Gastroesophageal sphincter (tissue), 4 donors: ENCODE results near the gene DDX42. TPM values are rescaled to one million over a fixed set of nuclear protein-coding genes. Genes with fewer than 3 reads are reported as not detected.

ENCODE experiments used
- ATAC-seq: fragments of 150-250 bp; one replicate; pipeline ENCODE4 v1.9.1; 2016; ENCODE audit warnings: mild to moderate bottlenecking, moderate library complexity
- H3K27ac ChIP-seq, 4 donors: fragments of 200-600 bp; sonication (generic) in 3 of 4; 1 replicate in 3 of 4; 2 replicates in 1 of 4; pipeline ENCODE4 v1.5.1; 2016 to 2019
- H3K27me3 ChIP-seq: fragments of 200-600 bp; sonication (generic); one replicate; pipeline ENCODE4 v1.5.1; 2019
- H3K36me3 ChIP-seq, 2 donors: fragments of 200-600 bp; sonication (generic); one replicate each; pipeline ENCODE4 v1.5.1; 2019; ENCODE audit warnings: control low read depth in 1 of 2
- H3K4me1 ChIP-seq, 3 donors: fragments of 200-600 bp; sonication (generic); 1 replicate in 2 of 3; 2 replicates in 1 of 3; pipeline ENCODE4 v1.5.1; 2016 to 2019; ENCODE audit warnings: control low read depth in 2 of 3
- H3K4me3 ChIP-seq, 2 donors: fragments of 200-600 bp; sonication (generic); one replicate each; pipeline ENCODE4 v1.5.1; 2019; ENCODE audit warnings: mild to moderate bottlenecking in 1 of 2, moderate library complexity in 1 of 2
- H3K9me3 ChIP-seq, 3 donors: fragments of 200-600 bp; sonication (generic); one replicate each; pipeline ENCODE4 v1.5.1; 2017 to 2019; ENCODE audit warnings: control low read depth in 2 of 3
- EP300 ChIP-seq: sonication (generic); formaldehyde crosslinking; IDR thresholded peaks from one replicate; pipeline ENCODE4 v1.6.1; 2017; ENCODE audit warnings: antibody characterized with exemption, mild to moderate bottlenecking
- POLR2A ChIP-seq, 2 donors: fragments of 450-650 bp; IDR thresholded peaks; one replicate each; pipeline ENCODE4 v1.6.1; 2017; ENCODE audit warnings: antibody characterized with exemption in 2 of 2, mild to moderate bottlenecking in 2 of 2, moderate library complexity in 1 of 2
- POLR2AphosphoS5 ChIP-seq: sonication (generic); formaldehyde crosslinking; IDR thresholded peaks from one replicate; pipeline ENCODE4 v1.6.1; 2017; ENCODE audit warnings: antibody characterized with exemption
- WGBS, 2 donors: methylation state at CpG; one replicate each; pipeline ENCODE4 v1.1.5; 2018; ENCODE audit warnings: low coverage in 1 of 2; 5-methylcytosine and 5-hydroxymethylcytosine counted together
- total RNA-seq, 4 donors: library from RNA; depleted of rRNA; stranded (reverse); fragments of >200 nt; gene quantifications; one replicate each; pipeline ENCODE4 v1.1.0, GENCODE V29; 2016
- TF ChIP-seq, protein P1 (sequence below), 4 experiments: fragments of 200-600 bp in 2 of 4; fragments of 450-650 bp in 2 of 4; sonication (generic) in 1 of 4; IDR thresholded peaks; one replicate each; pipeline ENCODE4 v1.5.1; 2017 to 2019; ENCODE audit warnings: antibody characterized with exemption in 4 of 4, mild to moderate bottlenecking in 2 of 4, moderate library complexity in 2 of 4

DDX42 gene
- total RNA-seq, 4 donors from 2014 or later, result 66.6 to 126 (median 98.8) TPM

GRCh38 chr17:63820963-63821561, 47.1 kb downstream of the DDX42 start:
- no peak for ATAC-seq
- Histone ChIP-seq H3K4me1 (peaks cover 0 to 17% (median 5%) of the 10 kb centered on the region in 3 donors), H3K9me3 (no peaks in the 10 kb centered on the region), H3K27ac (peak overlapping the region in 1 of 4 donors; percentile 16), H3K36me3 (peaks cover 1 to 97% of the 10 kb centered on the region in 2 donors), H3K27me3 (no peaks in the 10 kb centered on the region), H3K4me3 (no peak overlapping the region)
- WGBS, 2 donors, result 88 to 89% methylated on average over 8 to 9 of the region's 10 CpGs
- TF ChIP-seq POLR2A (IDR thresholded peaks at IDR 0.05), result no peak
- no peak for TF ChIP-seq POLR2AphosphoS5
- TF ChIP-seq, protein P1, sequence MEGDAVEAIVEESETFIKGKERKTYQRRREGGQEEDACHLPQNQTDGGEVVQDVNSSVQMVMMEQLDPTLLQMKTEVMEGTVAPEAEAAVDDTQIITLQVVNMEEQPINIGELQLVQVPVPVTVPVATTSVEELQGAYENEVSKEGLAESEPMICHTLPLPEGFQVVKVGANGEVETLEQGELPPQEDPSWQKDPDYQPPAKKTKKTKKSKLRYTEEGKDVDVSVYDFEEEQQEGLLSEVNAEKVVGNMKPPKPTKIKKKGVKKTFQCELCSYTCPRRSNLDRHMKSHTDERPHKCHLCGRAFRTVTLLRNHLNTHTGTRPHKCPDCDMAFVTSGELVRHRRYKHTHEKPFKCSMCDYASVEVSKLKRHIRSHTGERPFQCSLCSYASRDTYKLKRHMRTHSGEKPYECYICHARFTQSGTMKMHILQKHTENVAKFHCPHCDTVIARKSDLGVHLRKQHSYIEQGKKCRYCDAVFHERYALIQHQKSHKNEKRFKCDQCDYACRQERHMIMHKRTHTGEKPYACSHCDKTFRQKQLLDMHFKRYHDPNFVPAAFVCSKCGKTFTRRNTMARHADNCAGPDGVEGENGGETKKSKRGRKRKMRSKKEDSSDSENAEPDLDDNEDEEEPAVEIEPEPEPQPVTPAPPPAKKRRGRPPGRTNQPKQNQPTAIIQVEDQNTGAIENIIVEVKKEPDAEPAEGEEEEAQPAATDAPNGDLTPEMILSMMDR (IDR thresholded peaks at IDR 0.05), result no peak
- no peak for TF ChIP-seq EP300

- Histone ChIP-seq H3K27me3 (no peaks in the 10 kb centered on the region), H3K27ac (peak overlapping the region in 1 of 4 donors; percentile 16), H3K9me3 (no peaks in the 10 kb centered on the region), H3K4me1 (peaks cover 0 to 22% (median 8%) of the 10 kb centered on the region in 3 donors), H3K36me3 (peaks cover 0 to 90% of the 10 kb centered on the region in 2 donors), H3K4me3 (no peak overlapping the region)
- ATAC-seq, result no peak
- 70 to 77% methylated on average over 4 to 6 of the region's 6 CpGs for WGBS, 2 donors
- TF ChIP-seq POLR2A (IDR thresholded peaks at IDR 0.05), result no peak
- TF ChIP-seq, protein P1 (IDR thresholded peaks at IDR 0.05), result no peak
- TF ChIP-seq EP300, result no peak
- TF ChIP-seq POLR2AphosphoS5, result no peak
Measured at GRCh38 chr17:63821804-63822203, 47.8 kb downstream of the DDX42 start.

DNA sequence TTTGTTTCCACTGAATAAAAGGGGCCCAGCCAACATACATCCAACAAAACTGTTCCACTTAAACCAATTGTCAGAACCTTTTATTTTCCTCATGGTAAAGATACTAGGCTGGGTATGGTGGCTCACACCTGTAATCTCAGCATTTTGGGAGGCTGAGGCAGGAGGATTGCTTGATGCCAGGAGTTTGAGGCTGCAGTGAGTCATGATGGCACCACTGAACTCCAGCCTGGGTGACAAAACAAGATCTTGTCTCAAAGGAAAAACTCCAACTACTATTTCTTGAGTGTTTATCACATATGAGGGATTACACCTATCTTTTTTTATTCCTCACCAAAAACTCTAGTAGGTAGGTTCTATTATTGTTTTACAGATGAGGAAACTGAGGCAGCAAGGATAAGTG, 48.6 kb downstream of the DDX42 start:
- Histone ChIP-seq H3K4me3 (no peak overlapping the region), H3K4me1 (peaks cover 0 to 22% (median 8%) of the 10 kb centered on the region in 3 donors), H3K36me3 (peaks cover 0 to 82% of the 10 kb centered on the region in 2 donors), H3K27ac (no peak overlapping the region), H3K27me3 (no peaks in the 10 kb centered on the region), H3K9me3 (no peaks in the 10 kb centered on the region)
- no peak for ATAC-seq
- TF ChIP-seq EP300, result no peak
- no peak for TF ChIP-seq POLR2A (IDR thresholded peaks at IDR 0.05)
- TF ChIP-seq, protein P1 (IDR thresholded peaks at IDR 0.05), result no peak
- TF ChIP-seq POLR2AphosphoS5, result no peak

GRCh38 chr17:63823659-63824331, 49.8 kb downstream of the DDX42 start:
- H3K36me3 ChIP-seq, result peaks cover 0 to 70% of the 10 kb centered on the region in 2 donors
- 89 to 100% methylated on average over 2 to 12 of the region's 13 CpGs for WGBS, 2 donors
- peak overlapping the region in 2 of 4 donors; percentile 30 to 89 for H3K27ac ChIP-seq
- no peak overlapping the region for H3K4me3 ChIP-seq
- H3K4me1 ChIP-seq, result peaks cover 0 to 32% (median 14%) of the 10 kb centered on the region in 3 donors
- TF ChIP-seq, protein P1 (IDR thresholded peaks at IDR 0.05), result no peak
- TF ChIP-seq POLR2AphosphoS5, result no peak
- no peak for TF ChIP-seq EP300
- TF ChIP-seq POLR2A (IDR thresholded peaks at IDR 0.05), result no peak
- H3K9me3 ChIP-seq, result no peaks in the 10 kb centered on the region
- no peaks in the 10 kb centered on the region for H3K27me3 ChIP-seq
- ATAC-seq, result no peak

DNA sequence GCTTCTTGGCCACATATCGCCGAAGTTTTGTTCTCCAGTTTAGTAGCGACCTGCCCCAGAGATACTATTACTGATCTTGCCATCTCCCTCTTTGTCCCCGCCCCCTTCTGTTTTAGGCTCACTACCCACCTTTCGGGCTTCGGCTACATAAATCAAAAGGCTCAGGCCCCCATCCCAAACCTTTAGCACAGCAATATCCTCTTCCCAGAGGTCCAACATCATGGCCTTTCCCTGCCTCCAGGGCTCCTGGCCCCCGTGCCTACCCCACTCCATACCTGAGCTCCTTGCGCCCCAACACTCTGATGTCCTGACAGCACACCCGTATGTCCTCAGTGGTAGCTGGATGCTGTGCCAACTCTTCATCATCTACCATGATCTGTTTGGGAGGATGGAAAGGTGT, 50.4 kb downstream of the DDX42 start:
- TF ChIP-seq, protein P1 (IDR thresholded peaks at IDR 0.05), result no peak
- TF ChIP-seq POLR2A (IDR thresholded peaks at IDR 0.05), result no peak
- no peak for TF ChIP-seq EP300
- no peak for TF ChIP-seq POLR2AphosphoS5
- H3K4me3 ChIP-seq, result no peak overlapping the region
- 94 to 97% methylated on average over 6 to 8 of the region's 9 CpGs for WGBS, 2 donors
- H3K4me1 ChIP-seq, result peaks cover 0 to 38% (median 20%) of the 10 kb centered on the region in 3 donors
- no peaks in the 10 kb centered on the region for H3K9me3 ChIP-seq
- ATAC-seq, result no peak
- H3K27ac ChIP-seq, result peak overlapping the region in 3 of 4 donors; percentile 17 to 89 (median 30)
- no peaks in the 10 kb centered on the region for H3K27me3 ChIP-seq
- peaks cover 0 to 69% of the 10 kb centered on the region in 2 donors for H3K36me3 ChIP-seq
